ENCODE results near the gene GRB7.

- no peak for TF ChIP-seq POLR2A (IDR thresholded peaks at IDR 0.05; ENCODE audit: extremely low read depth, insufficient read length)
- TF ChIP-seq CTCF (IDR thresholded peaks at IDR 0.05; ENCODE audit: low read depth, low read length), result no peak
- TF ChIP-seq MAX (IDR thresholded peaks at IDR 0.05; ENCODE audit: low read depth, low read length), result no peak
These were observed 35.8 kb upstream of the GRB7 start for GRCh38 chr17:39701784-39702422.
